Measurements from ENCODE around the gene TNFRSF6B. TPM values are rescaled to one million over a fixed set of nuclear protein-coding genes. Genes with fewer than 3 reads are reported as not detected.

Gene TNFRSF6B
- total RNA-seq, 2 experiments from 2014 or later, result 1.0 to 6.6 TPM

DNA sequence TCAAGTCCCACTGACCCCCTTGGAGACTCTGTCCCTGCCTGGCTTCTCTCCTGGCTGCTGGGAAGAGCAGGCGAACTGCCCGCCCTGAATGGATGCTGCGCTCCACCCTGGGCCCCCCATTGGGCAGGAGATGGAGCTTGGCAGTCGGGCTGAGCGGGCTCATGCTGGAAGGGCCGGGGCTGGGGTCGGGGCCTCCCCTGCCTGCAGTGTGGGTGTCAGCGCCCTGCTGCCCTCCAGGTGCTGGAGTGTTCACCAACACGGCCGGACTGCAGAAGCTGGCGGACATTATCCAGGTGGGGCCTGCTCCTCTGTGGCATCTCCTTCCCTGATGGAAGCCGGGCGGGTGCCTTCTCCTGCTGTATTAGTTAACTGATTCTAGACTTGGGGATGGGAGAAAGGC is 16.0 kb upstream of the TNFRSF6B start:
- BruUV-seq (replicated peaks), result no TSS peak
- DNase-seq (ENCODE audit: low spot score), result no peak
- ChIA-PET POLR2A (no interaction called here), CTCF (ENCODE audit: unreplicated experiment) (no interaction called here)
- no peak overlapping the region for H3K4me2 ChIP-seq (ENCODE audit: low read length)
- no peaks in the 10 kb centered on the region for H3K9me3 ChIP-seq (ENCODE audit: low read length)
- intact Hi-C loops (cut with micrococcal nuclease; ENCODE audit: unreplicated experiment), result no loop called here
- H3K9me2 ChIP-seq (ENCODE audit: insufficient read depth, low read length), result no peaks in the 10 kb centered on the region
- peaks cover 34% of the 10 kb centered on the region for H3K36me3 ChIP-seq (ENCODE audit: insufficient read depth, low read length)
- no peaks in the 10 kb centered on the region for H3K4me1 ChIP-seq (ENCODE audit: insufficient read depth, low read length, poor library complexity, severe bottlenecking)
- H2AFZ ChIP-seq (ENCODE audit: low read length), result no peak overlapping the region
- no peaks in the 10 kb centered on the region for H3K79me2 ChIP-seq (ENCODE audit: insufficient read depth, low read depth, low read length)
- no peak overlapping the region for H3K4me3 ChIP-seq (ENCODE audit: low read depth, low read length, poor library complexity, severe bottlenecking)
- TF ChIP-seq, protein P1, sequence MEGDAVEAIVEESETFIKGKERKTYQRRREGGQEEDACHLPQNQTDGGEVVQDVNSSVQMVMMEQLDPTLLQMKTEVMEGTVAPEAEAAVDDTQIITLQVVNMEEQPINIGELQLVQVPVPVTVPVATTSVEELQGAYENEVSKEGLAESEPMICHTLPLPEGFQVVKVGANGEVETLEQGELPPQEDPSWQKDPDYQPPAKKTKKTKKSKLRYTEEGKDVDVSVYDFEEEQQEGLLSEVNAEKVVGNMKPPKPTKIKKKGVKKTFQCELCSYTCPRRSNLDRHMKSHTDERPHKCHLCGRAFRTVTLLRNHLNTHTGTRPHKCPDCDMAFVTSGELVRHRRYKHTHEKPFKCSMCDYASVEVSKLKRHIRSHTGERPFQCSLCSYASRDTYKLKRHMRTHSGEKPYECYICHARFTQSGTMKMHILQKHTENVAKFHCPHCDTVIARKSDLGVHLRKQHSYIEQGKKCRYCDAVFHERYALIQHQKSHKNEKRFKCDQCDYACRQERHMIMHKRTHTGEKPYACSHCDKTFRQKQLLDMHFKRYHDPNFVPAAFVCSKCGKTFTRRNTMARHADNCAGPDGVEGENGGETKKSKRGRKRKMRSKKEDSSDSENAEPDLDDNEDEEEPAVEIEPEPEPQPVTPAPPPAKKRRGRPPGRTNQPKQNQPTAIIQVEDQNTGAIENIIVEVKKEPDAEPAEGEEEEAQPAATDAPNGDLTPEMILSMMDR (conservative IDR thresholded peaks at IDR 0.05; ENCODE audit: low read length), result no peak
- TF ChIP-seq EZH2phosphoT487 (IDR thresholded peaks at IDR 0.05; ENCODE audit: borderline replicate concordance, low read depth, low read length), result no peak
- no peak overlapping the region for H3K27ac ChIP-seq (ENCODE audit: low read depth, low read length, poor library complexity, severe bottlenecking)
- H4K20me1 ChIP-seq (ENCODE audit: insufficient read depth, low read length), result no peaks in the 10 kb centered on the region

DNA sequence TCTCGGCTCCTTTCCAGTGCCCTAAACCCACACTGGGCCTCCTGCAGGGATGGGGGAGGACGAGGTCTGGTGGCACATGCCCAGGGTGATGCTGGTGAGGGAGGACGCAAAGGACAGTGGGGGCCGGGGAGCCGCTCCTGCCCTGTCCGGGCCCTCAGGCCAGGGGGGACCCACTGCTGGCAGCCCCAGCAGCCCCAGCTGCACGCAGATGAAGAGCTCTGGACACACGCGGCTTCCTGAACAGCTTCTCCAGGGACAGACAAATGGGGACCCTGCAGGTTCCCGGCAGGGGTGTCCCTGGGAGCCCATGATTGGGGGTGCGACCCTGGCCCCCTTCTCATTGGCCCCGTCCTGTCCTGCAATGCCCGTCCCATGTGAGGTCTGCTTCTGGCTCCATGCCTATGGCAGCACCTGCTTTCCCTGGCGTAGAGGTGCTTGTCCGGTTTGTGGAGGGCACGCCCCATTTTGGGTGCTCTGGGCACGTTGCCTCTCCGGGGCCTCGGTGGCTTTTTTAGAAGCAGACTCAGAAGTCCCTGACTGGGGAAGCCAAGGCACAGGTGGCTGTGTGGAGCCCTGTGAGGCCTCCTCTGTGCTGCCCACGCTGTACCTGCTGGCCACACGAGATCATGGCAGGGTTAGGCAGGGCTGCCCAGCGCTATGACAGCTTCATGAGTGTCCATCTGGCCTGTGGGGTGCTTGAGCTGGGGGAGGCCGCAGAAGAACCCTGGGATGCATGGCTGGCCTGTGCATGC is 15.4 kb upstream of the TNFRSF6B start:
- DNase-seq (ENCODE audit: low spot score), result no peak
- Histone ChIP-seq H3K9me3 (ENCODE audit: low read length) (no peaks in the 10 kb centered on the region), H4K20me1 (ENCODE audit: insufficient read depth, low read length) (no peaks in the 10 kb centered on the region), H3K36me3 (ENCODE audit: insufficient read depth, low read length) (peaks cover 29% of the 10 kb centered on the region), H3K9me2 (ENCODE audit: insufficient read depth, low read length) (no peaks in the 10 kb centered on the region), H3K27ac (ENCODE audit: low read depth, low read length, poor library complexity, severe bottlenecking) (no peak overlapping the region), H3K4me2 (ENCODE audit: low read length) (no peak overlapping the region), H3K79me2 (ENCODE audit: insufficient read depth, low read depth, low read length) (no peaks in the 10 kb centered on the region), H2AFZ (ENCODE audit: low read length) (no peak overlapping the region), H3K4me1 (ENCODE audit: insufficient read depth, low read length, poor library complexity, severe bottlenecking) (no peaks in the 10 kb centered on the region), H3K4me3 (ENCODE audit: low read depth, low read length, poor library complexity, severe bottlenecking) (no peak overlapping the region)
- ChIA-PET POLR2A (no interaction called here), CTCF (ENCODE audit: unreplicated experiment) (no interaction called here)
- TF ChIP-seq, protein P1 (conservative IDR thresholded peaks at IDR 0.05; ENCODE audit: low read length), result no peak
- TF ChIP-seq EZH2phosphoT487 (IDR thresholded peaks at IDR 0.05; ENCODE audit: borderline replicate concordance, low read depth, low read length), result no peak
- intact Hi-C loops (cut with micrococcal nuclease; ENCODE audit: unreplicated experiment), result no loop called here
- BruUV-seq (replicated peaks), result no TSS peak

DNA sequence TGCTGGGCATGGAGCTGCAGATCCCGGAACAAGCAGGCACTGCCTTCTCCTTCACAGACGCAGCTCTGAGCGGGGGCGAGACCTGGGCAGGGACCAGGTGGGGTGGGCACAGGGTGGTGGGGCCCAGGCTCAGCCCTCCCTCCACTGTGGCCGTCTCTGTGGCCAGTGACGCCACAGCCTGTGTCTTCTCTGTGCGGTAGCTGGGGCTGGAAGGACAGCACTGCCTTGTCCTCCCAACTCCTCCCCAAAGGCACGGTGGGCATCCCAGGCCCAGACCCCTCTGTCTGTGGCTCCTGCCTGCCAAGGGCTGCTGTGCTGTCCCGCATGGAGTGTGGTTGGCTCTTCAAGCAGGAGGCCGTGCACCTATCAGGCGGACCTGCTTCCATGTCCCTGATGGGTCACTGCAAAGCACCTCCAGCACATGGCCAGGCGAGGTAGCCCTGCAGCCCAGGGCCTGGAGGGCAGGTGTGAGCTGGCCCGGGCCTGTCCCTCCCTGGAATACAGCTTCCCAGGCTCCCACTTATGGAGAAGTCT is 14.8 kb upstream of the TNFRSF6B start:
- H2AFZ ChIP-seq (ENCODE audit: low read length), result no peak overlapping the region
- no peaks in the 10 kb centered on the region for H3K79me2 ChIP-seq (ENCODE audit: insufficient read depth, low read depth, low read length)
- ChIA-PET POLR2A (no interaction called here), CTCF (ENCODE audit: unreplicated experiment) (no interaction called here)
- no peaks in the 10 kb centered on the region for H4K20me1 ChIP-seq (ENCODE audit: insufficient read depth, low read length)
- no peaks in the 10 kb centered on the region for H3K9me3 ChIP-seq (ENCODE audit: low read length)
- BruUV-seq (replicated peaks), result no TSS peak
- H3K27ac ChIP-seq (ENCODE audit: low read depth, low read length, poor library complexity, severe bottlenecking), result no peak overlapping the region
- intact Hi-C loops (cut with micrococcal nuclease; ENCODE audit: unreplicated experiment), result no loop called here
- no peak for DNase-seq (ENCODE audit: low spot score)
- H3K4me2 ChIP-seq (ENCODE audit: low read length), result no peak overlapping the region
- H3K4me3 ChIP-seq (ENCODE audit: low read depth, low read length, poor library complexity, severe bottlenecking), result no peak overlapping the region
- H3K36me3 ChIP-seq (ENCODE audit: insufficient read depth, low read length), result peaks cover 24% of the 10 kb centered on the region; the same call in 1 of the 2 replicates
- no peaks in the 10 kb centered on the region for H3K9me2 ChIP-seq (ENCODE audit: insufficient read depth, low read length)
- H3K4me1 ChIP-seq (ENCODE audit: insufficient read depth, low read length, poor library complexity, severe bottlenecking), result no peaks in the 10 kb centered on the region
- TF ChIP-seq, protein P1 (conservative IDR thresholded peaks at IDR 0.05; ENCODE audit: low read length), result no peak
- no peak for TF ChIP-seq EZH2phosphoT487 (IDR thresholded peaks at IDR 0.05; ENCODE audit: borderline replicate concordance, low read depth, low read length)

All from OCI-LY7 (cell line).